ENCODE results near the gene RBM33. TPM values are rescaled to one million over a fixed set of nuclear protein-coding genes. Genes with fewer than 3 reads are reported as not detected.

Gene RBM33
- total and polyA plus RNA-seq, 8 donors = 7.5 to 182 (median 60.5) TPM

- H3K4me3 ChIP-seq = no peak overlapping the region
- H3K9me3 ChIP-seq = no peaks in the 10 kb centered on the region
- DNase-seq = peak in 1 of 2 donors; percentile 41
- intact Hi-C loops (cut with DNase I; ENCODE audit: low total_unique reads) = no loop called here
- no peaks in the 10 kb centered on the region for H3K27me3 ChIP-seq
- peaks cover 0 to 10% (median 4%) of the 10 kb centered on the region in 4 donors for H3K36me3 ChIP-seq
- whole genome bisulfite sequencing, 5 donors = 58 to 74% (median 64%) methylated on average over 10 of the region's 10 CpGs
- no peak for TF ChIP-seq EP300 (IDR thresholded peaks at IDR 0.05)
- TF ChIP-seq CTCF (IDR thresholded peaks at IDR 0.05) = no peak
- TF ChIP-seq POLR2A (IDR thresholded peaks at IDR 0.05) = no peak
- TF ChIP-seq POLR2AphosphoS5 (IDR thresholded peaks at IDR 0.05) = no peak
- peak overlapping the region in 2 of 5 donors; percentile 8 to 31 for H3K27ac ChIP-seq
- peaks cover 21 to 83% (median 61%) of the 10 kb centered on the region in 4 donors for H3K4me1 ChIP-seq
Observed at GRCh38 chr7:155753446-155753965, 109.0 kb downstream of the RBM33 start.

GRCh38 chr7:155754165-155754564 is 109.7 kb downstream of the RBM33 start:
- peaks cover 21 to 80% (median 58%) of the 10 kb centered on the region in 4 donors for H3K4me1 ChIP-seq
- H3K9me3 ChIP-seq = no peaks in the 10 kb centered on the region
- H3K4me3 ChIP-seq = no peak overlapping the region
- no peaks in the 10 kb centered on the region for H3K27me3 ChIP-seq
- no peak overlapping the region for H3K27ac ChIP-seq
- DNase-seq = no peak
- peaks cover 0 to 16% (median 9%) of the 10 kb centered on the region in 4 donors for H3K36me3 ChIP-seq
- intact Hi-C loops (cut with DNase I; ENCODE audit: low total_unique reads) = no loop called here
- TF ChIP-seq POLR2A (IDR thresholded peaks at IDR 0.05) (no peak), CTCF (IDR thresholded peaks at IDR 0.05) (no peak), POLR2AphosphoS5 (IDR thresholded peaks at IDR 0.05) (no peak), EP300 (IDR thresholded peaks at IDR 0.05) (no peak)

GRCh38 chr7:155755026-155755425 is 110.6 kb downstream of the RBM33 start:
- TF ChIP-seq EP300 (IDR thresholded peaks at IDR 0.05) (no peak), POLR2AphosphoS5 (IDR thresholded peaks at IDR 0.05) (no peak), CTCF (IDR thresholded peaks at IDR 0.05) (no peak), POLR2A (IDR thresholded peaks at IDR 0.05) (no peak)
- Histone ChIP-seq H3K36me3 (peaks cover 0 to 21% (median 15%) of the 10 kb centered on the region in 4 donors), H3K27me3 (no peaks in the 10 kb centered on the region), H3K4me3 (no peak overlapping the region), H3K4me1 (peaks cover 21 to 72% (median 55%) of the 10 kb centered on the region in 4 donors), H3K9me3 (no peaks in the 10 kb centered on the region), H3K27ac (no peak overlapping the region)
- intact Hi-C loops (cut with DNase I; ENCODE audit: low total_unique reads) = no loop called here
- WGBS, 5 donors = 38 to 62% (median 55%) methylated on average over 3 of the region's 3 CpGs
- no peak for DNase-seq

- Histone ChIP-seq H3K9me3 (no peaks in the 10 kb centered on the region), H3K27ac (no peak overlapping the region), H3K27me3 (no peaks in the 10 kb centered on the region), H3K4me1 (peaks cover 12 to 67% (median 49%) of the 10 kb centered on the region in 4 donors), H3K36me3 (peaks cover 0 to 23% (median 21%) of the 10 kb centered on the region in 4 donors), H3K4me3 (no peak overlapping the region)
- DNase-seq = peak in 1 of 2 donors; percentile 35
- 84 to 92% (median 88%) methylated on average over 9 of the region's 9 CpGs for WGBS, 5 donors
- intact Hi-C loops (cut with DNase I; ENCODE audit: low total_unique reads) = no loop called here
- TF ChIP-seq POLR2A (IDR thresholded peaks at IDR 0.05) (no peak), CTCF (IDR thresholded peaks at IDR 0.05) (no peak), POLR2AphosphoS5 (IDR thresholded peaks at IDR 0.05) (no peak), EP300 (IDR thresholded peaks at IDR 0.05) (no peak)
Observed at GRCh38 chr7:155756322-155756721, 111.9 kb downstream of the RBM33 start.
